HG03045 (cell line): ENCODE results near the gene TNS1.

Source experiments
- ATAC-seq: cut with Tn5 transposase; IDR thresholded peaks from one replicate; pipeline ENCODE4 v1.9.1; 2021; ENCODE audit warnings: mild to moderate bottlenecking, moderate library complexity; ENCODE audit not compliant: unreplicated experiment

Gene TNS1

GRCh38 chr2:217803653-217803960, 199.2 kb downstream of the TNS1 start:
- ATAC-seq = no peak

GRCh38 chr2:217802876-217803652, 199.7 kb downstream of the TNS1 start:
- ATAC-seq = no peak

- no peak for ATAC-seq
Measured at GRCh38 chr2:217802266-217802665, 200.5 kb downstream of the TNS1 start.

DNA sequence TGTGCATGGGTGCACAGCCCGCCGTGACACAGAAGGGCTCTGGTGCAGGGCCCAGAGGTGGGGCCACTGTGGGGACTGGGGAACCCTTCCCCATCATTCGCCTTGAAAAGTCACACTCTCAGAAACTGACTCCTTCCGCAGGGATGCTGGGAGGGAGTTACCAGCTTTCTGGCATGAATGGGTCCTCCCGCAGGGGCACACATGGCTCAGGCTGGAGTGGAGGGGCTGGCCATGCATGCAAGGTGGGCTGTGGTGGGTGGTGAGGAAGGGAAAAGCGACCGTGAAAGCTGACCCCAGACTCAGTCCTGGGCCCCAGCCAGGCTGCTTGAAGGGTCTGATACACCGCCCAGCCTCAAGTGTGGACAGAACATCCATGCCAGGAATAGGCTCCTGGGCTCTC, 201.1 kb downstream of the TNS1 start:
- no peak for ATAC-seq

- no peak for ATAC-seq
Measured at GRCh38 chr2:217801115-217801531, 201.7 kb downstream of the TNS1 start.

DNA sequence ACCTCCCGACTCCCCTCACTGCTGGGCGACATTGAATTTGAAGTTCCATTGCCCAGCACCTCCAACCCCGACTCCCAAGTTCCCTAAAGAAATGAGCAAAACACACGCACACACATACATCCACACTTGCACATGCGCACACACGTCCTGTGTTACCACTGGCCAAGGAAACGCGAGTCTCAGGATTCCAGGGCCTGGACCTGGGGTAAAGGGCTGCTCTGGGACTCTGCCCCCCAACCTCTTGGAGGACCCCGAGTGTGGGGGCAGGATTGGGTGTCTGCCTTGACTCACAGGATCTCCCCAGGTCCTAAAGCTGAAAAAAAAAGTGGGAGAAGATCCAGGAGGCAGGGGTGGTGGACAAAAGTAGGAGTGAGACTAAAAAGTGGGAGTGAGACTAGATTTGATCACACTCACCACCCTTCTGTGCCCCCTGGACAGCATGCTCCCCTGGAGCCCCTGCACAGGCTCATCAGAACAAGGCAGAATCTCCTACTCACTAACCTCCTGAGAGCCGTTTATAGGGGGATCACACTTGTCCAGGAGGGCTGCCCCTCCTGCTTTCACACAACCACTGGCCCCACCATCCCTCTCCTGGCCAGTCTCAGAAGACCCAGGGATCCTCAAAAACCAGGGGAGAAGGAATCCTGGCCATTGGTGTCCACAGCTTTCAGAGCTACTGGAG, 202.2 kb downstream of the TNS1 start:
- ATAC-seq = no peak

GRCh38 chr2:217799563-217800432, 203.0 kb downstream of the TNS1 start:
- ATAC-seq = no peak

GRCh38 chr2:217798743-217799562, 203.8 kb downstream of the TNS1 start:
- no peak for ATAC-seq

- no peak for ATAC-seq
Measured at GRCh38 chr2:217798191-217798590, 204.6 kb downstream of the TNS1 start.

- no peak for ATAC-seq
Measured at GRCh38 chr2:217797661-217798069, 205.1 kb downstream of the TNS1 start.

GRCh38 chr2:217797165-217797564, 205.6 kb downstream of the TNS1 start:
- no peak for ATAC-seq

DNA sequence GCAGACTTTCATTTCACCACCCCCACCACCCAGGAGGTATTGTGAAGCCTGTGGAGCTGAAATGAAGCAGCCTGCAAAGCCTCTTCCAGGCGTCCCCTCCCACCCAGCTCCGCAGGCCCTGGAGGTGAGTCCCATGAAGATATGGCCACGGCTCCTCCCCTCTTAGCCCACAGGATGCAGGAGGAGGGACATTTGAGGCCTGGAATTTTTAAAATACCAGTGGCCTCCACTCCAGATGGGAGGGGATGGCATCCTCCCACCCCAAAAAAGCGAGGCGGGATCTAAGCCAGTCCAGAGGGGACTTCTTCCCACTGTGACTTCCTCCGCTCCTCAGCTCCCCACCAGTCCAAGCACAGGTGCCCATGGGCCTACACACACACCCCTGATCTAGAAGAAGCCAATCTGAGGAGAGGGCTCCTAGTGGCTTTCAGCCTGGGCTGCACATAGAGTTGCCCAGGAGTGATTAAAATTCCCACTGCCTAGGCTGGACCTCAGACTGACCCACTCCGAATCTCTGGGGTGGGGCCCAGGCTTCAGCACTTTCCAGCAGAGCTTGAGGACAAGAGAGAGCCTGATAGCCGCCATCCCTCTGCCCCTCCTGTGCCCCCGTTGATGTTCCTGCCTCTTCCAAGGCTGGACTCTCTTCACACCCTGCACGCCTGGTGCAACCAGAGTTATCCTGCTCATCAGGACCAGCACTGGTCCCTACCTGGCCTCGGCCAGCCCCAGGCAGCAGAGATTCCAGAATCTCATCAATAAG, 206.9 kb downstream of the TNS1 start:
- no peak for ATAC-seq

DNA sequence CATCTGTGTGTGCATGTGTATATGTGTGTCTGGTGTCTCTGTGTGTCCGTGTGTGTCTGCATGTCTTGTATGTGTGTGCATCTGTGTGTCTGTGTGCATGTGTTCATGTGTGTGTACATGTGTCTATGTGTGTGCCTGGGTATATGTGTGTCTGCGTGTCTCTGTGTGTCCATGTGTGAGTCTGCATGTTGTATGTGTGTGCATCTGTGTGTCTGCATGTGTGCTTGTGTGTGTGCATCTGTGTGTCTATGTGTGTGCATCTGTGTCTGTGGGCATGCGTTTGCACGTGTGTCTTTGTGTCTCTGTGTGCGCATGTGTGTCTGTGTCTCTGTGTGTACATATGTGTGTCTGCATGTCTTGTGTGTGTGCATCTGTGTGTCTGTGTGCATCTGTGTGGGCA, 207.7 kb downstream of the TNS1 start:
- ATAC-seq = no peak

- no peak for ATAC-seq
Measured at GRCh38 chr2:217794133-217794986, 208.4 kb downstream of the TNS1 start.

DNA sequence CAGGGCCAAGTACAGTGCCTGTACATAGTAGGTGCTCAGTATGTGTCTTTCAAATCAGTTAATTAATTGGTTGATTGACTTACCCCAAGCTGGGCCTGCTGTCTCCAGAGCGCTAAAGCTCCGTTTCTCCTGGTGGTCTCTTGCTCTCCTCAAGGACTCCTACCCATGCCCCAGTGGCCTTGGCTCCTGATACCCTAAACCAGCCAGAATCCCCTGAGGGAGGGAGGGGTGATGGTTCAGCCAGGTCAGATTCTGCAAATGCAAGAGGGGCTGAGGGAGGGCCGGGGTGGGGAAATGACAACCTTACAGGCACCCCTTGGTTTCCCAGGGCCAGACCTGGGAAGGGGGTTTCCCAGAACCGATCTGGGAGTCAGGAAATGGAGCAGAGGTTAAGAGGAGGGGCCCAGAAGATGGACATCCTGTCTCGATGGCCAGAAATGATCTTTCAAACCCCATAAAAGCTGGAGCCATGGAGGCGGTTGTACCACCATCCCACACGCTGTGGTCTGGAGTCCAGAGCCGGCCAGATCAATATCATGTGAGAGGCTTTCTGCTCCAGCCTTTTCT, 209.1 kb downstream of the TNS1 start:
- ATAC-seq = no peak

GRCh38 chr2:217792626-217793527, 209.9 kb downstream of the TNS1 start:
- no peak for ATAC-seq

GRCh38 chr2:217791551-217791950, 211.2 kb downstream of the TNS1 start:
- no peak for ATAC-seq
